ENCODE results near the gene BLVRA.

GRCh38 chr7:43784030-43784584 is 25.6 kb downstream of the BLVRA start:
- TF ChIP-seq CTCF (IDR thresholded peaks at IDR 0.05): no peak
- no peak for TF ChIP-seq EZH2 (IDR thresholded peaks at IDR 0.05; ENCODE audit: borderline replicate concordance, insufficient read depth, low read depth, low read length, poor library complexity, severe bottlenecking)

Measured in B cell (primary cell).